K562 (cell line): ENCODE results near the gene C10orf90.

ENCODE experiments used
- CTBP1 ChIP-seq: fragments of 450-650 bp; IDR thresholded peaks from 2 replicates; pipeline ENCODE4 v1.6.1; 2016; ENCODE audit warnings: borderline replicate concordance
- CTCF ChIP-seq, 3 experiments: IDR thresholded peaks in 2 of 3; conservative IDR thresholded peaks in 1 of 3; 2 replicates each; pipeline ENCODE4 v1.5.1; 2011 to 2012; ENCODE audit warnings: low read length in 3 of 3, mild to moderate bottlenecking in 3 of 3, control low read depth in 2 of 3, improper control_type of control experiment in 1 of 3, inconsistent platforms in 1 of 3, low read depth in 1 of 3, mixed read lengths in 1 of 3, moderate library complexity in 1 of 3; ENCODE audit not compliant: insufficient read depth in 2 of 3
- ETS1 ChIP-seq: conservative IDR thresholded peaks from 2 replicates; pipeline ENCODE4 v1.6.1; 2011; ENCODE audit warnings: low read depth, mild to moderate bottlenecking, low read length; ENCODE audit not compliant: control insufficient read depth
- IRF2 ChIP-seq: sonication (generic); formaldehyde crosslinking; IDR thresholded peaks from 2 replicates; pipeline ENCODE4 v1.8.1; 2022; ENCODE audit warnings: mild to moderate bottlenecking, missing genetic modification reagents
- JUNB ChIP-seq: fragments of 450-650 bp; formaldehyde crosslinking; conservative IDR thresholded peaks from 2 replicates; pipeline ENCODE4 v1.4.0; 2020; ENCODE audit warnings: mild to moderate bottlenecking
- MBD2 ChIP-seq: sonication (generic); IDR thresholded peaks from 2 replicates; pipeline ENCODE4 v1.6.1; 2016; ENCODE audit warnings: low read depth, borderline replicate concordance
- NFIC ChIP-seq: fragments of 450-650 bp; IDR thresholded peaks from 2 replicates; pipeline ENCODE4 v1.6.1; 2017; ENCODE audit warnings: mild to moderate bottlenecking, inconsistent platforms
- POLR2H ChIP-seq: IDR thresholded peaks from 2 replicates; pipeline ENCODE4 v1.6.1; 2016; ENCODE audit warnings: missing genetic modification characterization, low read depth, mild to moderate bottlenecking, control low read depth, missing compliant biosample characterization, moderate library complexity
- ZBTB7A ChIP-seq: IDR thresholded peaks from 2 replicates; pipeline ENCODE4 v1.6.1; 2011; ENCODE audit warnings: low read depth, mild to moderate bottlenecking, low read length, moderate library complexity, borderline replicate concordance; ENCODE audit not compliant: control insufficient read depth
- ZNF76 ChIP-seq: fragments of 250-450 bp; sonication (Bioruptor Pico); IDR thresholded peaks from 2 replicates; pipeline ENCODE4 v1.4.0; 2020; ENCODE audit warnings: mild to moderate bottlenecking, moderate library complexity, borderline replicate concordance
- TF ChIP-seq, protein P1 (sequence below): fragments of 250-450 bp; sonication (Bioruptor Pico); IDR thresholded peaks from 2 replicates; pipeline ENCODE4 v1.8.0; 2022; ENCODE audit warnings: moderate library complexity, mild to moderate bottlenecking, inconsistent platforms

- TF ChIP-seq CTBP1 (no peak), CTCF (IDR thresholded peaks at IDR 0.05 in 2 of 3, conservative IDR thresholded peaks at IDR 0.05 in 1 of 3; ENCODE audit: insufficient read depth in 2 of 3, low read depth in 1 of 3, low read length in 3 of 3) (no peak), NFIC (no peak), ETS1 (no peak), JUNB (CRISPR knock-in tag) (no peak), POLR2H (tag) (no peak), IRF2 (CRISPR knock-in tag) (no peak), ZNF76 (CRISPR knock-in tag) (no peak), ZBTB7A (no peak), MBD2 (no peak)
- TF ChIP-seq, protein P1, sequence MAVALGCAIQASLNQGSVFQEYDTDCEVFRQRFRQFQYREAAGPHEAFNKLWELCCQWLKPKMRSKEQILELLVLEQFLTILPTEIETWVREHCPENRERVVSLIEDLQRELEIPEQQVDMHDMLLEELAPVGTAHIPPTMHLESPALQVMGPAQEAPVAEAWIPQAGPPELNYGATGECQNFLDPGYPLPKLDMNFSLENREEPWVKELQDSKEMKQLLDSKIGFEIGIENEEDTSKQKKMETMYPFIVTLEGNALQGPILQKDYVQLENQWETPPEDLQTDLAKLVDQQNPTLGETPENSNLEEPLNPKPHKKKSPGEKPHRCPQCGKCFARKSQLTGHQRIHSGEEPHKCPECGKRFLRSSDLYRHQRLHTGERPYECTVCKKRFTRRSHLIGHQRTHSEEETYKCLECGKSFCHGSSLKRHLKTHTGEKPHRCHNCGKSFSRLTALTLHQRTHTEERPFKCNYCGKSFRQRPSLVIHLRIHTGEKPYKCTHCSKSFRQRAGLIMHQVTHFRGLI (CRISPR knock-in tag): no peak
Measured at GRCh38 chr10:126565871-126566270, 104.6 kb downstream of the C10orf90 start.
